ENCODE data around the gene WEE1.
"Not testable (repeated sequence)": the region's sequence is repeated elsewhere in the genome, so short reads cannot be mapped to it uniquely, and the experiment has no call there.

Gene WEE1

GRCh38 chr11:9600644-9601036, 27.2 kb downstream of the WEE1 start:
- no peak for DNase-seq

- peak; percentile 67 to 70 for DNase-seq
These were observed 27.8 kb downstream of the WEE1 start for GRCh38 chr11:9601037-9601875.

DNA sequence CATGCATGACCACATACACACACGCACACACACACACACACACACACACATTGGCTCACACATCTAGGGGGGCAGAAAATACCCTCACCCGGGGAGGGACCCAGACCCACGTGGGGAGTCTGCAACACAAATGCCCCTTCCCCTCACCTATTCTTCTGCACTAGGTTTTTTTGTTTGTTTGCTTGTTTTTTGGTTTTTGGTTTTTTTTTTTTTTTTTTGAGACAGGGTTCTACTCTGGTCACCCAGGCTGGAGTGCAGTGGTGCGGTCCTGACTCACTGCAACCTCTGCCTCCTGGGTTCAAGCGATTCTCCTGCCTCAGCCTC, 28.4 kb downstream of the WEE1 start:
- peak in 1 of 2 donors; percentile 12 for DNase-seq

GRCh38 chr11:9603214-9603613, 29.7 kb downstream of the WEE1 start:
- not testable (repeated sequence) for DNase-seq

- DNase-seq: no peak
These were observed 30.7 kb downstream of the WEE1 start for GRCh38 chr11:9604134-9604533.

- no peak for DNase-seq
These were observed 32.3 kb downstream of the WEE1 start for GRCh38 chr11:9605742-9606141.

DNA sequence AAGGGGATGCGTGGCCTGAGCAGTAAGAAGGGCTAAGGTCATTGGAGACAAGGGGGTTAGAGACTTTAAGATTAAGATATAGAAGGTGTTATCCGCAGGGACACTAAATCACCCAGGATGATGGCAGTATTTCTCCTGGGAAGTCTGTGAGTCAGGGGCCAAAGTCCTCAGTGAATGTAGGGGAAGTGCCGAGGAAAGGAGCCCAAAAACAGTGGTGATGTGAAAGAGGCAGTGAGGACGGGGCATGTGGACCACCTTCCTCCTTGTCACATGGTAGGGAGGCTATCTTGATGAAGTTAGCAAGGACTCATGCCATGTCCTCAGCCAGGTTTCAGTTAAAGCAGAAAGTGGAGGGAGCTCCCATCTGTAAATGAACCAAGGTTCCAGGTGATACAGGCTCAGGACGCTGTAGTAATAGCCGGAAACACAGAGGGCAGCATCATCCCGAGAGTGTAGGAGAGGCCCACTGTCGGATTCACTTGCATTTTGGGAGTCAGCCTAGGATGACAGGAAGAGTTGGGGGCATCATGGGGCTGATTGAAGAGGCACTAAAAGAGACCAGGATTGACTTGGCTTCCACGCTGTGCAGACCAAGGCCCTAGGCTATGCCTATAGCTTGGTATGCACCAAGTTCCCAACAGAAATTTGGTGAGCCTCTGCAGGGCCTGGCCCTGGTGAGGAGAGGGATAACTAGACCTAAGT, 33.5 kb downstream of the WEE1 start:
- no peak for DNase-seq

DNA sequence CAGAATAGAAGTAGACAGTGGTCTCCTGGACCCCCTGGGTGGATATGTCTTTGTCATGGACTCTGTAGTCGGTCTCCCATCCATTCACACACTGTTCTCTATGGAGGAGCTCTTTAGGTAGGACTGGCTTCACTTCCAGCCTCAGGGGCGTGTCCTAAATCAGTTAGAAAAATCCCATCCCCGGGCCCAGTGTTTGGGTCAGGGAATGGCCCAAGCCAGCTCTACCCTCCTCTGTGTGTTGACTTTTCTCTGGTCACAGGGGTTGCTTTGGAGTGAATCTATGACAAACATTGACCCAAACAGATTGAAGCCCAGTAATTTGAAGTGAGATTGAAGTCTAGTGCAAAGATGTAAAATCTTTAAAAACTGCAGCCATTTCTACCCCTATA, 34.0 kb downstream of the WEE1 start:
- DNase-seq: no peak

- no peak for DNase-seq
These were observed 35.7 kb downstream of the WEE1 start for GRCh38 chr11:9609002-9609759.

DNA sequence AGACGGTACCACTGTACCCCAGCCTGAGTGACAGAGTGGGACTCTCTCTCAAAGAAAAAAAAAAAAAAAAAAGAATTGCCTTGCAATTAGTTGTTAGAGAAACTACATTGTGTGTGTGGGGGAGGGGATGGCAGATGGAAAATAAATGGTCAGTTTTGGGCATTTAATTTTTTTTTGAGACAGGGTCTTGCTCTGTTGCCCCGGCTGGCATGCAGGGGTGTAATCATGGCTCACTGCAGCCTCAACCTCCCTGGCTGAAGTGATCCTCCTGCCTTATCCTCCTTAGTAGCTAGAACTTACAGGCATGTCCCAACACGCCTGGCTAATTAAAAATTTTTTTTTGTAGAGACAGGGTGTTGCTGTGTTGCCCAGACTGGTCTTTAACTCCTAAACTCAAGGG, 36.4 kb downstream of the WEE1 start:
- DNase-seq: no peak

- peak; percentile 87 to 88 for DNase-seq
These were observed 39.8 kb downstream of the WEE1 start for GRCh38 chr11:9613118-9613829.

DNA sequence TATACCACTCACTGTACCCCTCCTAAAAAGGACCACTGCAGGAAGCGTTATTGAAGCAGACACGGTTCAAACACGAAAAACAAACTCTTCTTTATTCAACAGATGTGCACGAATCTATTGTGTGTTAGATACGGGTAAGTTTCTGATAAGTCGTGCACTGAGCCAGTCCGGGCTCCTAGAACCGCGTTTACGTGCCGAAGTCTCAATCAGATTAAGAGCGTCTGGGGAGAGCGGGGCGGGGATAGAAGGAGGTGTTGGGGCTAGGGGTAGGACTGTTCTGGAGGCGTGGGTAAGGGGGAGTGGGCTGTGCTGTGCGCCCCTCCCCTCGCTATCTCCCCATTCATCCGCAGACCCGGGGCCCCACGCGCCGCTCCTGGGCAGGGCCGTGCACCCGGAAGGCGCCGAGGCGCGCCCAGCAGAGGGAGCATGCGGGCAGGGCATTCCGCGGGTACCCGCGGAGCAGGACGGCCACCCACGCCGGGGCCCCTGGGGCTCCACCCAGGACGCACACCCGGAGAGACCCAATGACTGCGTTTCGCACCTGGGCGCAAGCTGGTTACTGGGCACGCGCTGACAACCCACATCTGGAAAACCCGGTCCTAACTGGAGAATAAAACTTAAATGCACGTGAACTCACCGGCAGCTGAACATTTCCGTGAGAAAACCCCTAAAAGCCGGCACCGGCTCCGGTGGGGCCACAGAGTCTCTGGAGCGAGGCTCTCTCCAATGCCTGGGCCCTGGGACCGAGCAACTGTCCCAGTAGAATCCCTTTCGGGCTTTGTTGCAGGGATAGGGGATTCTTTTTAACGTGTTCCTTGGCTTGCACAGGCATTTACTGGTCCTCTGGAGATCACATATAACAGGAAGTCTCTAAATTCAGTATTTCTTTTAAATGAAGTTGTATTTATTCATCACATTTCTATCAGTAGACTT, 40.6 kb downstream of the WEE1 start:
- peak; percentile 91 to 92 for DNase-seq

DNA sequence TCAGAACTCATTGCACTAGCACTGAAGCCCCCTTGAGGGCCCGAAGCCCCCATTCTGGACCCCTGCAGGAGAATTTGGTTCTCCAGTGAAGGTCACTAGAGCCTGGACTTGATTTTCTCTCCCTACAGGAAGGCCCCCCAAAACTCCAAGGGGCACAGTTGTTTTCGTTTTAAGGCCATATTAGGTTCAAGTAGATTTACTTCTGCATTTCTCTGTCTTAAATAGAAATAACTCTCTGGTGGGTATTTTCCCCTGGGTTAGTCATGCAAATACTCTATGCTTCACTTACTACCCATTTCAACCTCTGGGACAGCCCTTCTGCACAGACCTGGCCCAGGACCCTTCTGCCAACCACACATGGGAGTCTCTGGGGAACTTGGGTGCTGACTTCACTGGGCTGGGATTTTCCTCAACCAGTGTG, 41.6 kb downstream of the WEE1 start:
- peak; percentile 5 to 68 for DNase-seq

GRCh38 chr11:9616042-9616675, 42.7 kb downstream of the WEE1 start:
- no peak for DNase-seq

- DNase-seq: no peak
These were observed 43.4 kb downstream of the WEE1 start for GRCh38 chr11:9616858-9617257.

DNA sequence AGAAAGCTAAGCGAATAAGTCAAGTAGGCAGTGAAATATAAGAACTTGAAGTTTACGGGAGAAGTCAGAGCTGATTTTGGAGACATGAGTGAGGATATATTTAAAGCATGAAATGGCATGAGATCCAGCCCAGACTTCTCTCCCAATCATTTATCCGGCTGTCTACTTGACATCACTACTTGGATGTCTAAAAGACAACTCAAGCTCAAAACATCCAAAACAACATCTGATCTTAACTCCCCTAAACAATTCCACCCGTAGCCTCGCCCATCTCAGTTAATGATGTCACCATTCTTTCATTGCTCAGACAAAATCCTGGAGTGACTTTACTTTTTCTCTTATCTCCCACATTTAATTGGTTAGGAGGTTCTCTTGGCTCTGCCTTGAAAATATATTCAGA, 44.5 kb downstream of the WEE1 start:
- no peak for DNase-seq

DNA sequence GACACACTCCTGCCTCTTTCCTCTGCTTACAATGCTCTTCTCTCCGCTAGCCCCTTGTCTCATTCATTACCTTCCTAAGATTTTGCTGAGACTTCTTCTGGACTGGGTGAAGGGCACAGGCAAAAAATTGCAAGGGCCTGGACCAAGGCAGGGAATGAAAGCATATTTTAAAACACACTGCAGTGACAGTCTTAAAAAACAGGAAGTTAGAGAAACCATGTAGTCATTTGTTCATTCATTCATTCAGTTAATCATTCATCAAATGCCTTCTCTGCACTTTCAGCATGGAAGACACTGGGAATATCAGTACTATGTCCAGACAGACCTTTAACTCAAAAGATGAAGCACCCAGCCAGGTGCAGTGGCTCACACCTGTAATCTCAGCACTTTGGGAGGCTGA, 45.5 kb downstream of the WEE1 start:
- DNase-seq: no peak

DNA sequence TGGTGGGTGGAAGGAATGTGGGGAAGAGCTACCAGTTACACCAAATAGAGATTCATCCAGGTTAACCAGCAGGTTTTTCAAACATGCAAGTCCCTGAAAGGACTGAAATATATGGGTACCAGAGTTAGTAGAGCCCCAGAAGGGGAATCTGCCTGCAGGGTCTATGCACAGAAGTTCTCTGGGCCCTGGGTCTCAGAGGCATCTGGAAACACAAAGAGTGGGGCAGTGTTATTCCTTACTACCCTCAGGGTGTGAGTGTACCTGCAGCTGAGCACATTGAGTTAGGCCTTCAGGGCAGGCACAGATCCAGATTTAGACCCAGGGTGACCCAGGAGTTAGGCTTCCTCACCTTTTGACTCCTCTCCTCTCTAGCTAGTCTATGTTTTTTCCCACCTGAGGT, 46.5 kb downstream of the WEE1 start:
- no peak for DNase-seq

DNA sequence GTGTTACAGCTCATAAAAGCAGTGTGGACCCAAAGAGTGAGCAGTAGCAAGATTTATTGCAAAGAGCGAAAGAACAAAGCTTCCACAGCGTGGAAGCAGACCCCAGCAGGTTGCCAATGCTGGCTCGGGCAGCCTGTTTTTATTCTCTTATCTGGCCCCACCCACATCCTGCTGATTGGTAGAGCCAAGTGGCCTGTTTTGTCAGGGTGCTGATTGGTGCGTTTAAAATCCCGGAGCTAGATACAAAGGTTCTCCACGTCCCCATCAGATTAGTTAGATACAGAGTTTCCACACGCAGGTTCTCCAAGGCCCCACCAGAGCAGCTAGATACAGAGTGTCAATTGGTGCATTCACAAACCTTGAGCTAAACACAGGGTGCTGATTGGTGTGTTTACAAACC, 48.9 kb downstream of the WEE1 start:
- not testable (repeated sequence) for DNase-seq

DNA sequence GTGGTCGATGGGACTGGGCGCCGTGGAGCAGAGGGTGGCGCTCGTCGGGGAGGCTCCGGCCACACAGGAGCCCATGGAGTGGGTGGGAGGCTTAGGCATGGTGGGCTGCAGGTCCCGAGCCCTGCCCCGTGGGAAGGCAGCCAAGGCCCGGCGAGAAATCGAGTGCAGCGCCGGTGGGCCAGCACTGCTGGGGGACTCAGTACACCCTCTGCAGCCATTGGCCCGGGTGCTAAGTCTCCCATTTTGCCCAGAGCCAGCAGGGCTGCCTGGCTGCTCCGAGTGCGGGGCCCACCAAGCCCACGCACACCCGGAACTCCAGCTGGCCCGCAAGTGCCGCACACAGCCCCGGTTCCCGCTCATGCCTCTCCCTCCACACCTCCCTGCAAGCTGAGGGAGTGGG, 49.6 kb downstream of the WEE1 start:
- not testable (repeated sequence) for DNase-seq

GRCh38 chr11:9624448-9624847, 51.0 kb downstream of the WEE1 start:
- no peak for DNase-seq
